Mesendoderm (in vitro differentiated cells): ENCODE data around the gene RYR2.

ENCODE experiments used
- DNase-seq: peaks from one replicate; pipeline ENCODE4 v3.0.0; 2013
- H2AK5ac ChIP-seq: 2 replicates; pipeline ENCODE4 v1.6.1; 2013; ENCODE audit warnings: low read length, inconsistent platforms
- H2BK120ac ChIP-seq: 2 replicates; pipeline ENCODE4 v1.6.1; 2013; ENCODE audit warnings: low read depth, mild to moderate bottlenecking, low read length, moderate library complexity, mixed read lengths
- H2BK15ac ChIP-seq: replicated peaks from 2 replicates; pipeline ENCODE4 v1.6.1; 2013; ENCODE audit warnings: low read depth, mild to moderate bottlenecking, moderate library complexity
- H2BK5ac ChIP-seq: 2 replicates; pipeline ENCODE4 v1.6.1; 2013; ENCODE audit warnings: low read length, inconsistent platforms
- H3K18ac ChIP-seq: 2 replicates; pipeline ENCODE4 v1.6.1; 2013; ENCODE audit warnings: mild to moderate bottlenecking, low read length, mixed read lengths
- H3K23ac ChIP-seq: one replicate; pipeline ENCODE4 v1.6.1; 2013; ENCODE audit warnings: low read length
- H3K27ac ChIP-seq: 2 replicates; pipeline ENCODE4 v1.5.1; 2013; ENCODE audit warnings: low read depth, mild to moderate bottlenecking, inconsistent platforms, low read length, moderate library complexity
- H3K27me3 ChIP-seq: 2 replicates; pipeline ENCODE4 v1.6.1; 2013; ENCODE audit warnings: low read length, control low read depth, mild to moderate bottlenecking, inconsistent platforms; ENCODE audit not compliant: insufficient read depth, poor library complexity
- H3K36me3 ChIP-seq: 2 replicates; pipeline ENCODE4 v1.6.1; 2013; ENCODE audit warnings: low read length, inconsistent platforms; ENCODE audit not compliant: control insufficient read depth, insufficient read depth
- H3K4ac ChIP-seq: one replicate; pipeline ENCODE4 v1.6.1; 2013; ENCODE audit warnings: low read depth, mild to moderate bottlenecking, low read length, moderate library complexity
- H3K4me1 ChIP-seq: 2 replicates; pipeline ENCODE4 v1.6.1; 2013; ENCODE audit warnings: low read depth, low read length, inconsistent platforms; ENCODE audit not compliant: control insufficient read depth
- H3K4me2 ChIP-seq: 2 replicates; pipeline ENCODE4 v1.6.1; 2013; ENCODE audit warnings: low read length
- H3K4me3 ChIP-seq: 2 replicates; pipeline ENCODE4 v1.5.1; 2013; ENCODE audit warnings: mild to moderate bottlenecking, low read length
- H3K56ac ChIP-seq: one replicate; pipeline ENCODE4 v1.6.1; 2013; ENCODE audit warnings: low read length
- H3K79me1 ChIP-seq: 2 replicates; pipeline ENCODE4 v1.6.1; 2013; ENCODE audit warnings: low read length, inconsistent platforms
- H3K79me2 ChIP-seq: 2 replicates; pipeline ENCODE4 v1.6.1; 2013; ENCODE audit warnings: mild to moderate bottlenecking, low read length; ENCODE audit not compliant: control insufficient read depth, insufficient read depth
- H3K9ac ChIP-seq: 2 replicates; pipeline ENCODE4 v1.6.1; 2013; ENCODE audit warnings: low read length, inconsistent platforms
- H4K5ac ChIP-seq: one replicate; pipeline ENCODE4 v1.6.1; 2013; ENCODE audit warnings: low read length
- H4K8ac ChIP-seq: one replicate; pipeline ENCODE4 v1.6.1; 2013; ENCODE audit warnings: low read depth, mild to moderate bottlenecking, control low read depth, low read length, moderate library complexity
- WGBS: extraction: QIAGEN DNeasy Blood & Tissue Kit; methylation state at CpG from one replicate; pipeline ENCODE4 v1.1.7; 2013; ENCODE audit warnings: low lambda C conversion rate, missing lambda C conversion rate; ENCODE audit not compliant: insufficient coverage; ENCODE audit errors: extremely low coverage; 5-methylcytosine and 5-hydroxymethylcytosine counted together

RYR2 gene

GRCh38 chr1:237166593-237167101, 124.7 kb downstream of the RYR2 start:
- H2BK120ac ChIP-seq, result no peak overlapping the region
- no peak overlapping the region for H2AK5ac ChIP-seq
- H3K4me1 ChIP-seq, result peaks cover 2% of the 10 kb centered on the region
- H4K5ac ChIP-seq, result no peak overlapping the region
- no peak overlapping the region for H2BK15ac ChIP-seq
- no peak overlapping the region for H3K4me2 ChIP-seq
- no peak overlapping the region for H3K18ac ChIP-seq
- WGBS, result no CpG with 5 or more reads among the region's 4 CpGs
- H2BK5ac ChIP-seq, result no peak overlapping the region
- H3K27ac ChIP-seq, result no peak overlapping the region
- no peak overlapping the region for H3K23ac ChIP-seq
- H3K4me3 ChIP-seq, result no peak overlapping the region
- H3K56ac ChIP-seq, result no peak overlapping the region
- peaks cover 2% of the 10 kb centered on the region for H3K79me1 ChIP-seq
- H3K9ac ChIP-seq, result no peak overlapping the region
- no peaks in the 10 kb centered on the region for H3K36me3 ChIP-seq
- H3K4ac ChIP-seq, result no peak overlapping the region
- H3K79me2 ChIP-seq, result peaks cover 2% of the 10 kb centered on the region
- DNase-seq, result no peak
- H4K8ac ChIP-seq, result no peak overlapping the region
- H3K27me3 ChIP-seq, result no peaks in the 10 kb centered on the region

GRCh38 chr1:237170149-237170548, 128.2 kb downstream of the RYR2 start:
- no peak overlapping the region for H3K27ac ChIP-seq
- WGBS, result no CpG with 5 or more reads among the region's 8 CpGs
- no peak overlapping the region for H3K23ac ChIP-seq
- H2BK120ac ChIP-seq, result no peak overlapping the region
- no peaks in the 10 kb centered on the region for H3K27me3 ChIP-seq
- H3K4me3 ChIP-seq, result no peak overlapping the region
- no peak overlapping the region for H2BK15ac ChIP-seq
- no peak for DNase-seq
- no peak overlapping the region for H3K4me2 ChIP-seq
- H2AK5ac ChIP-seq, result no peak overlapping the region
- H3K4me1 ChIP-seq, result peaks cover 2% of the 10 kb centered on the region
- H3K9ac ChIP-seq, result no peak overlapping the region
- peaks cover 4% of the 10 kb centered on the region for H3K79me1 ChIP-seq
- no peaks in the 10 kb centered on the region for H3K36me3 ChIP-seq
- no peak overlapping the region for H3K18ac ChIP-seq
- no peak overlapping the region for H4K8ac ChIP-seq
- H3K79me2 ChIP-seq, result peaks cover 6% of the 10 kb centered on the region
- no peak overlapping the region for H3K4ac ChIP-seq
- no peak overlapping the region for H4K5ac ChIP-seq
- no peak overlapping the region for H3K56ac ChIP-seq
- no peak overlapping the region for H2BK5ac ChIP-seq

- no peak overlapping the region for H2BK120ac ChIP-seq
- no peaks in the 10 kb centered on the region for H3K27me3 ChIP-seq
- no peak overlapping the region for H3K4me3 ChIP-seq
- peaks cover 6% of the 10 kb centered on the region for H3K79me2 ChIP-seq
- no peak overlapping the region for H2BK15ac ChIP-seq
- no peak overlapping the region for H2BK5ac ChIP-seq
- peaks cover 4% of the 10 kb centered on the region for H3K79me1 ChIP-seq
- H3K4me1 ChIP-seq, result no peaks in the 10 kb centered on the region
- H3K23ac ChIP-seq, result no peak overlapping the region
- no peak overlapping the region for H2AK5ac ChIP-seq
- no peak overlapping the region for H3K56ac ChIP-seq
- DNase-seq, result no peak
- H4K5ac ChIP-seq, result no peak overlapping the region
- no peak overlapping the region for H3K4ac ChIP-seq
- no peak overlapping the region for H3K4me2 ChIP-seq
- no peak overlapping the region for H3K18ac ChIP-seq
- no peaks in the 10 kb centered on the region for H3K36me3 ChIP-seq
- no peak overlapping the region for H3K27ac ChIP-seq
- H3K9ac ChIP-seq, result no peak overlapping the region
- WGBS, result no CpG with 5 or more reads among the region's 7 CpGs
- no peak overlapping the region for H4K8ac ChIP-seq
Measured at GRCh38 chr1:237171454-237172117, 129.6 kb downstream of the RYR2 start.

GRCh38 chr1:237172118-237172485, 130.1 kb downstream of the RYR2 start:
- H3K56ac ChIP-seq, result no peak overlapping the region
- peaks cover 6% of the 10 kb centered on the region for H3K79me2 ChIP-seq
- H3K9ac ChIP-seq, result no peak overlapping the region
- no peak overlapping the region for H2BK120ac ChIP-seq
- no peak overlapping the region for H3K23ac ChIP-seq
- no peak overlapping the region for H3K27ac ChIP-seq
- no CpG with 5 or more reads among the region's 1 CpG for WGBS
- H3K27me3 ChIP-seq, result no peaks in the 10 kb centered on the region
- no peak overlapping the region for H3K18ac ChIP-seq
- H3K4me1 ChIP-seq, result no peaks in the 10 kb centered on the region
- peaks cover 4% of the 10 kb centered on the region for H3K79me1 ChIP-seq
- H3K36me3 ChIP-seq, result no peaks in the 10 kb centered on the region
- H4K5ac ChIP-seq, result no peak overlapping the region
- DNase-seq, result no peak
- no peak overlapping the region for H2BK5ac ChIP-seq
- H2AK5ac ChIP-seq, result no peak overlapping the region
- no peak overlapping the region for H3K4ac ChIP-seq
- no peak overlapping the region for H4K8ac ChIP-seq
- no peak overlapping the region for H3K4me2 ChIP-seq
- no peak overlapping the region for H2BK15ac ChIP-seq
- no peak overlapping the region for H3K4me3 ChIP-seq

- Histone ChIP-seq H2AK5ac (no peak overlapping the region), H2BK15ac (no peak overlapping the region), H2BK120ac (no peak overlapping the region), H3K18ac (no peak overlapping the region), H3K4me1 (no peaks in the 10 kb centered on the region), H3K4ac (no peak overlapping the region), H3K79me2 (peaks cover 2% of the 10 kb centered on the region), H3K27me3 (no peaks in the 10 kb centered on the region), H3K4me3 (no peak overlapping the region), H3K4me2 (no peak overlapping the region), H3K36me3 (no peaks in the 10 kb centered on the region), H3K9ac (no peak overlapping the region), H3K79me1 (no peaks in the 10 kb centered on the region), H3K27ac (no peak overlapping the region), H4K5ac (no peak overlapping the region), H3K23ac (no peak overlapping the region), H2BK5ac (no peak overlapping the region), H4K8ac (no peak overlapping the region), H3K56ac (no peak overlapping the region)
- DNase-seq, result no peak
- WGBS, result no CpG with 5 or more reads among the region's 6 CpGs
Measured at GRCh38 chr1:237179503-237179902, 137.5 kb downstream of the RYR2 start.

- no peak overlapping the region for H3K18ac ChIP-seq
- H3K79me2 ChIP-seq, result peaks cover 2% of the 10 kb centered on the region
- no peak for DNase-seq
- no peaks in the 10 kb centered on the region for H3K27me3 ChIP-seq
- no peak overlapping the region for H3K27ac ChIP-seq
- no peak overlapping the region for H2AK5ac ChIP-seq
- no peak overlapping the region for H4K5ac ChIP-seq
- no peak overlapping the region for H3K9ac ChIP-seq
- no peak overlapping the region for H2BK120ac ChIP-seq
- no peak overlapping the region for H4K8ac ChIP-seq
- no peak overlapping the region for H3K56ac ChIP-seq
- WGBS, result no CpG with 5 or more reads among the region's 2 CpGs
- H3K4me2 ChIP-seq, result no peak overlapping the region
- no peak overlapping the region for H3K4ac ChIP-seq
- H3K36me3 ChIP-seq, result no peaks in the 10 kb centered on the region
- no peaks in the 10 kb centered on the region for H3K79me1 ChIP-seq
- H2BK15ac ChIP-seq, result no peak overlapping the region
- H3K4me3 ChIP-seq, result no peak overlapping the region
- no peak overlapping the region for H3K23ac ChIP-seq
- H2BK5ac ChIP-seq, result no peak overlapping the region
- no peaks in the 10 kb centered on the region for H3K4me1 ChIP-seq
Measured at GRCh38 chr1:237180256-237180655, 138.3 kb downstream of the RYR2 start.
